H1 (cell line): ENCODE measurements around the gene KCNMB1. TPM values are rescaled to one million over a fixed set of nuclear protein-coding genes. Genes with fewer than 3 reads are reported as not detected.

Source experiments
- CTCF ChIA-PET: fragments of 300-600 bp; sonication (Branson Sonifier 250); formaldehyde crosslinking; loops from one replicate; lab custom pipeline; 2021; ENCODE audit not compliant: partially characterized antibody; lab: Charles Lee
- POLR2A ChIA-PET: fragments of 300-600 bp; sonication (Branson Sonifier 250); formaldehyde crosslinking; loops from one replicate; lab custom pipeline; 2021; ENCODE audit warnings: inconsistent platforms; ENCODE audit not compliant: partially characterized antibody; lab: Charles Lee
- DNase-seq, 2 experiments: peaks; one replicate each; pipeline versions ENCODE4 v3.0.0 to v3.0.0-alpha.2; 2010 to 2022; ENCODE audit warnings: low spot score in 2 of 2, low read depth in 1 of 2, mixed read lengths in 1 of 2
- FAIRE-seq: peaks from 2 replicates; lab custom pipeline; 2011; peaks lifted over from hg19 to GRCh38; lab: Jason Lieb, UNC
- H2AFZ ChIP-seq: 2 replicates; pipeline ENCODE4 v1.8.1; 2012; ENCODE audit warnings: low read length, inconsistent platforms
- H2AK5ac ChIP-seq: 2 replicates; pipeline ENCODE4 v1.6.1; 2013; ENCODE audit warnings: low read depth, low read length
- H2BK120ac ChIP-seq: replicated peaks from 2 replicates; pipeline ENCODE3; 2013; ENCODE audit warnings: low read depth, low read length, inconsistent platforms
- H2BK12ac ChIP-seq: 2 replicates; pipeline ENCODE4 v1.6.1; 2013; ENCODE audit warnings: low read depth, low read length
- H2BK15ac ChIP-seq: 2 replicates; pipeline ENCODE4 v1.6.1; 2013; ENCODE audit warnings: low read length
- H2BK20ac ChIP-seq: 2 replicates; pipeline ENCODE4 v1.6.1; 2013; ENCODE audit warnings: low read length
- H2BK5ac ChIP-seq: 2 replicates; pipeline ENCODE4 v1.6.1; 2013; ENCODE audit warnings: low read depth, low read length
- H3K14ac ChIP-seq: 2 replicates; pipeline ENCODE4 v1.6.1; 2013; ENCODE audit warnings: inconsistent platforms; ENCODE audit not compliant: insufficient read length
- H3K18ac ChIP-seq: 2 replicates; pipeline ENCODE4 v1.6.1; 2013; ENCODE audit warnings: low read length; ENCODE audit errors: extremely low read depth
- H3K23ac ChIP-seq: 2 replicates; pipeline ENCODE4 v1.6.1; 2013; ENCODE audit warnings: inconsistent platforms; ENCODE audit not compliant: insufficient read length
- H3K23me2 ChIP-seq: 2 replicates; pipeline ENCODE4 v1.6.1; 2013; ENCODE audit warnings: low read depth, low read length
- H3K27ac ChIP-seq: 2 replicates; pipeline ENCODE4 v1.6.1; 2011; ENCODE audit warnings: low read depth, low read length, inconsistent platforms
- H3K27me3 ChIP-seq, 4 experiments: replicated peaks in 1 of 4; 1 replicate in 1 of 4; 2 replicates in 3 of 4; pipeline versions ENCODE4 v1.6.1 to v1.8.1; 2011 to 2013; ENCODE audit warnings: low read length in 3 of 4, mild to moderate bottlenecking in 3 of 4, inconsistent platforms in 2 of 4, mixed read lengths in 2 of 4, moderate library complexity in 1 of 4; ENCODE audit not compliant: control insufficient read depth in 3 of 4, insufficient read depth in 3 of 4; ENCODE audit errors: extremely low read depth in 1 of 4
- H3K36me3 ChIP-seq, 4 experiments: 2 replicates each; pipeline versions ENCODE4 v1.6.1 to v1.8.1; 2011 to 2013; ENCODE audit warnings: mild to moderate bottlenecking in 4 of 4, low read length in 3 of 4, moderate library complexity in 2 of 4, control low read depth in 1 of 4, inconsistent platforms in 1 of 4; ENCODE audit not compliant: insufficient read depth in 4 of 4, control insufficient read depth in 2 of 4
- H3K4ac ChIP-seq: replicated peaks from 2 replicates; pipeline ENCODE3; 2013; ENCODE audit warnings: low read length, low read depth, mixed read lengths, inconsistent platforms; ENCODE audit not compliant: insufficient read length
- H3K4me1 ChIP-seq, 4 experiments: replicated peaks in 1 of 4; 1 replicate in 1 of 4; 2 replicates in 3 of 4; pipeline versions ENCODE4 v1.6.1 to v1.8.1; 2011 to 2013; ENCODE audit warnings: low read length in 3 of 4, inconsistent platforms in 2 of 4, mixed read lengths in 1 of 4; ENCODE audit not compliant: insufficient read depth in 4 of 4, control insufficient read depth in 3 of 4
- H3K4me2 ChIP-seq, 2 experiments: 2 replicates each; pipeline versions ENCODE4 v1.6.1 to v1.8.1; 2011 to 2013; ENCODE audit warnings: low read depth in 2 of 2, low read length in 2 of 2, control low read depth in 1 of 2, inconsistent platforms in 1 of 2, mild to moderate bottlenecking in 1 of 2; ENCODE audit not compliant: insufficient read depth in 1 of 2
- H3K4me3 ChIP-seq, 4 experiments: fragments of 200-600, 300-600 bp in 1 of 4; sonication (generic), shearing (Covaris generic), sonication (Bioruptor Twin) in 1 of 4; 2 replicates each; pipeline versions ENCODE4 v1.5.1 to v1.8.1; 2011 to 2016; ENCODE audit warnings: low read length in 4 of 4, low read depth in 3 of 4, control low read depth in 2 of 4, inconsistent platforms in 2 of 4, mild to moderate bottlenecking in 2 of 4, mixed read lengths in 1 of 4, moderate library complexity in 1 of 4; ENCODE audit not compliant: insufficient read depth in 2 of 4; ENCODE audit errors: extremely low read depth in 1 of 4
- H3K56ac ChIP-seq: replicated peaks from 2 replicates; pipeline ENCODE3; 2013; ENCODE audit warnings: low read depth, mild to moderate bottlenecking, mixed read lengths, low read length, inconsistent platforms; ENCODE audit not compliant: insufficient read length
- H3K79me1 ChIP-seq: 2 replicates; pipeline ENCODE4 v1.6.1; 2013; ENCODE audit warnings: low read depth, low read length, control low read depth
- H3K79me2 ChIP-seq, 2 experiments: 2 replicates each; pipeline versions ENCODE4 v1.6.1 to v1.8.1; 2012 to 2013; ENCODE audit warnings: low read length in 2 of 2, mild to moderate bottlenecking in 2 of 2, inconsistent platforms in 1 of 2; ENCODE audit not compliant: insufficient read depth in 2 of 2, control insufficient read depth in 1 of 2
- H3K9ac ChIP-seq, 4 experiments: replicated peaks in 1 of 4; 1 replicate in 1 of 4; 2 replicates in 3 of 4; pipeline versions ENCODE4 v1.6.1 to v1.8.1; 2011 to 2013; ENCODE audit warnings: low read depth in 3 of 4, low read length in 3 of 4, control low read depth in 2 of 4, mild to moderate bottlenecking in 2 of 4, moderate library complexity in 2 of 4, inconsistent platforms in 1 of 4; ENCODE audit errors: extremely low read depth in 1 of 4
- H3K9me3 ChIP-seq, 2 experiments: 2 replicates each; pipeline versions ENCODE4 v1.6.1 to v1.8.1; 2012 to 2013; ENCODE audit warnings: mild to moderate bottlenecking in 2 of 2, moderate library complexity in 2 of 2, control low read depth in 1 of 2, inconsistent platforms in 1 of 2, low read depth in 1 of 2, low read length in 1 of 2, mixed read lengths in 1 of 2; ENCODE audit not compliant: insufficient read depth in 2 of 2
- H4K20me1 ChIP-seq, 2 experiments: replicated peaks in 1 of 2; 2 replicates each; pipeline versions ENCODE3 to v1.8.1; 2011 to 2013; ENCODE audit warnings: inconsistent platforms in 2 of 2, low read length in 2 of 2, mild to moderate bottlenecking in 1 of 2; ENCODE audit not compliant: insufficient read depth in 2 of 2, control insufficient read depth in 1 of 2
- H4K5ac ChIP-seq: 2 replicates; pipeline ENCODE4 v1.6.1; 2013; ENCODE audit warnings: low read length, low read depth, mixed read lengths, inconsistent platforms; ENCODE audit not compliant: insufficient read length
- H4K8ac ChIP-seq: 2 replicates; pipeline ENCODE4 v1.8.0; 2013; ENCODE audit warnings: mild to moderate bottlenecking, moderate library complexity, low read length, inconsistent platforms; ENCODE audit not compliant: insufficient read depth; ENCODE audit errors: extremely low read depth
- H4K91ac ChIP-seq: replicated peaks from 2 replicates; pipeline ENCODE3; 2013; ENCODE audit warnings: low read length, mixed read lengths, inconsistent platforms; ENCODE audit not compliant: insufficient read length
- EGR1 ChIP-seq: IDR thresholded peaks from 2 replicates; pipeline ENCODE4 v1.6.1; 2011; ENCODE audit warnings: low read depth, low read length, borderline replicate concordance
- RXRA ChIP-seq: IDR thresholded peaks from 2 replicates; pipeline ENCODE4 v1.6.1; 2011; ENCODE audit warnings: low read depth, mild to moderate bottlenecking, low read length, moderate library complexity; ENCODE audit not compliant: insufficient read depth
- SAP30 ChIP-seq: fragments of 300-600 bp; sonication (generic); IDR thresholded peaks from 2 replicates; pipeline ENCODE4 v1.7.1; 2012; ENCODE audit warnings: low read length, moderate library complexity, mild to moderate bottlenecking, inconsistent platforms; ENCODE audit not compliant: insufficient read depth, insufficient replicate concordance
- SIRT6 ChIP-seq: IDR thresholded peaks from one replicate; pipeline ENCODE4 v1.7.1; 2012; ENCODE audit warnings: low read length, inconsistent platforms
- TAF7 ChIP-seq: optimal IDR thresholded peaks from 2 replicates; pipeline ENCODE3; 2011; ENCODE audit warnings: low read depth, mild to moderate bottlenecking, inconsistent platforms, low read length, moderate library complexity, borderline replicate concordance
- TBP ChIP-seq: IDR thresholded peaks from 2 replicates; pipeline ENCODE4 v1.6.1; 2011; ENCODE audit warnings: low read depth, low read length, improper control_type of control experiment
- WGBS, 2 experiments: shearing (Covaris generic) in 1 of 2; methylation state at CpG; one replicate each; pipeline versions ENCODE4 v1.1.6 to v1.1.7; 2013 to 2015; ENCODE audit warnings: low lambda C conversion rate in 2 of 2, mixed read lengths in 2 of 2, inconsistent platforms in 1 of 2, low coverage in 1 of 2, missing lambda C conversion rate in 1 of 2; ENCODE audit not compliant: insufficient replicate concordance in 2 of 2, insufficient coverage in 1 of 2, insufficient read length in 1 of 2; ENCODE audit errors: extremely low coverage in 1 of 2, missing lambda C conversion rate in 1 of 2; 5-methylcytosine and 5-hydroxymethylcytosine counted together
- polyA plus RNA-seq, 7 experiments: library from polyadenylated mRNA; depleted of rRNA in 3 of 7; stranded (reverse) in 5 of 7; unstranded in 2 of 7; fragments of >200 nt in 5 of 7; fragments of 200-250 nt in 2 of 7; gene quantifications; 1 replicate in 5 of 7; 2 replicates in 1 of 7; 4 replicates in 1 of 7; pipeline versions ENCODE4 v1.2.1 to v1.2.3, GENCODE V29; 2011 to 2013; ENCODE audit warnings: missing spikeins in 2 of 7, mixed read lengths in 2 of 7
- total RNA-seq: library from RNA; stranded (reverse); fragmentation: NEBNext Ultra II Directional; extraction: Animal tissue kit (Norgen Biotek cat#: 25700); gene quantifications from 2 replicates; pipeline ENCODE4 v1.2.1, GENCODE V29; 2021

KCNMB1 gene
- total and polyA plus RNA-seq, 2 of the 8 experiments (the other 6 are each of a cell fraction or from before 2014, with no cell fraction given): 0.08 to 0.19 TPM

DNA sequence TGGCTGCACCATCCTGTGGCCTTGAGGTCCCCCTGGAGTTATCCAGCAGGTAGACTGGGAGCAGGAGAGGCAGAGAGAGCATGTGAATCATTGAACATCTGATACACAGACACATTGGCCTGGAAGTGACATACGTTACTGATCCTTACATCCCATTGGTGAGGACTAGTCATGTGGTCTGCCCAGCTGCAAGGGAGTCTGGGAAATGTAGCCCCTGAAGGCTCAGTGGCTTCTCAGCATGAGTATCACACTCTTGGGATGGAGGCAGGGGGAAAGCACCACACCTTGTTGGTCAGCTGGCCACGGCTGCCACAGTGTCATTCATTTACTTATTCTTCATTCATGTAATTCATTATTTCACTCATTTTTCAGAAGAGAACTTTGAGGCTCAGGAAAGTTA is 13.3 kb upstream of the KCNMB1 start:
- peak overlapping the region; percentile 38; the same call in 1 of the 2 replicates for H2BK20ac ChIP-seq
- H4K8ac ChIP-seq: no peak overlapping the region
- no peak overlapping the region for H3K23ac ChIP-seq
- peaks cover 5 to 14% (median 9%) of the 10 kb centered on the region in 4 experiments; a peak in 6 of 7 replicates for H3K4me1 ChIP-seq
- no peak overlapping the region for H3K14ac ChIP-seq
- H4K5ac ChIP-seq: no peak overlapping the region
- H2AK5ac ChIP-seq: 0 out of 2 replicates have a peak overlapping the region, but pooled peaks have one; percentile 18
- no peaks in the 10 kb centered on the region for H3K27me3 ChIP-seq
- no peak overlapping the region; the same call in 1 of the 2 replicates for H2BK5ac ChIP-seq
- no peak overlapping the region for H2BK120ac ChIP-seq
- no peak overlapping the region for H3K4me2 ChIP-seq
- no peaks in the 10 kb centered on the region for H3K23me2 ChIP-seq
- H3K18ac ChIP-seq: no peak overlapping the region
- DNase-seq (no peak), FAIRE-seq (no peak)
- TF ChIP-seq RXRA: no peak
- no peak for TF ChIP-seq SIRT6
- TF ChIP-seq SAP30: no peak
- no peak for TF ChIP-seq EGR1
- no peak for TF ChIP-seq TAF7
- no peak for TF ChIP-seq TBP
- H4K91ac ChIP-seq: peak overlapping the region; percentile 38
- no peak overlapping the region for H3K4me3 ChIP-seq
- no peaks in the 10 kb centered on the region for H4K20me1 ChIP-seq
- no peaks in the 10 kb centered on the region for H3K79me1 ChIP-seq
- peak overlapping the region; percentile 42; the same call in 1 of the 2 replicates for H2BK12ac ChIP-seq
- peak overlapping the region; percentile 76; the same call in 1 of the 2 replicates for H2BK15ac ChIP-seq
- H3K56ac ChIP-seq: no peak overlapping the region
- peak overlapping the region; percentile 73 for H3K4ac ChIP-seq
- peaks cover 0 to 3% of the 10 kb centered on the region in 2 experiments; a peak in 1 of 4 replicates for H3K9me3 ChIP-seq
- ChIA-PET CTCF (interaction anchor here (0.8 to 11.1 kb wide), 7 partner anchors 12 to 176 kb away, joined by 3 to 93 read pairs (median 26); partner anchors contain the start of gene KCNMB1), POLR2A (no interaction called here)
- H3K36me3 ChIP-seq: no peaks in the 10 kb centered on the region
- no peak overlapping the region for H2AFZ ChIP-seq
- no peak overlapping the region for H3K27ac ChIP-seq
- no peak overlapping the region for H3K9ac ChIP-seq
- no peaks in the 10 kb centered on the region for H3K79me2 ChIP-seq
- WGBS, 2 experiments: 97% methylated on average over 2 of the region's 2 CpGs; no CpG with 5 or more reads in 1 of the 2 experiments
